ENCODE data around the gene VTN. TPM values are rescaled to one million over a fixed set of nuclear protein-coding genes. Genes with fewer than 3 reads are reported as not detected.

VTN gene
- total and polyA plus RNA-seq, 5 donors from 2014 or later, result 0.10 to 0.18 (median 0.17) TPM; not detected in 2

GRCh38 chr17:28331891-28332420, 38.2 kb downstream of the VTN start:
- ATAC-seq (ENCODE audit: low read depth in 2 of 2) (no peak), DNase-seq (no peak)
- Histone ChIP-seq H3K27ac (ENCODE audit: insufficient read depth, low read length, poor library complexity, severe bottlenecking) (no peak overlapping the region), H3K4me3 (ENCODE audit: low read depth, low read length) (no peak overlapping the region), H3K9me3 (ENCODE audit: control insufficient read depth in 2 of 2, low read length in 2 of 2) (no peaks in the 10 kb centered on the region), H3K36me3 (ENCODE audit: control insufficient read depth, insufficient read depth, low read length) (peaks cover 36% of the 10 kb centered on the region), H3K4me1 (ENCODE audit: control insufficient read depth, insufficient read depth, low read length, poor library complexity, severe bottlenecking) (peaks cover 25% of the 10 kb centered on the region), H3K27me3 (ENCODE audit: control insufficient read depth, insufficient read depth, low read length) (no peaks in the 10 kb centered on the region)
- H3K27ac Mint-ChIP-seq, result peak overlapping the region in 2 of 3 donors; percentile 3 to 60
- H3K9me3 Mint-ChIP-seq, result no peaks in the 10 kb centered on the region
- H3K4me3 Mint-ChIP-seq, result peak overlapping the region in 1 of 4 donors; percentile 67
- no peaks in the 10 kb centered on the region for H3K27me3 Mint-ChIP-seq
- peaks cover 4 to 37% (median 28%) of the 10 kb centered on the region in 4 donors for H3K4me1 Mint-ChIP-seq
- H3K36me3 Mint-ChIP-seq, result peaks cover 19% of the 10 kb centered on the region

- H3K4me1 Mint-ChIP-seq, result peaks cover 4 to 26% (median 18%) of the 10 kb centered on the region in 4 donors
- H3K27me3 Mint-ChIP-seq, result no peaks in the 10 kb centered on the region
- Histone ChIP-seq H3K4me1 (ENCODE audit: control insufficient read depth, insufficient read depth, low read length, poor library complexity, severe bottlenecking) (peaks cover 12% of the 10 kb centered on the region), H3K27me3 (ENCODE audit: control insufficient read depth, insufficient read depth, low read length) (no peaks in the 10 kb centered on the region), H3K9me3 (ENCODE audit: control insufficient read depth in 2 of 2, low read length in 2 of 2) (no peaks in the 10 kb centered on the region), H3K4me3 (ENCODE audit: low read depth, low read length) (no peak overlapping the region), H3K27ac (ENCODE audit: insufficient read depth, low read length, poor library complexity, severe bottlenecking) (no peak overlapping the region), H3K36me3 (ENCODE audit: control insufficient read depth, insufficient read depth, low read length) (peaks cover 36% of the 10 kb centered on the region)
- H3K9me3 Mint-ChIP-seq, result no peaks in the 10 kb centered on the region
- no peak for ATAC-seq (ENCODE audit: low read depth in 2 of 2)
- H3K27ac Mint-ChIP-seq, result peak overlapping the region in 1 of 3 donors; percentile 20
- peak overlapping the region in 2 of 4 donors; percentile 47 to 64 for H3K4me3 Mint-ChIP-seq
- DNase-seq, result no peak
- H3K36me3 Mint-ChIP-seq, result peaks cover 23% of the 10 kb centered on the region
Observed at GRCh38 chr17:28330671-28331070, 39.4 kb downstream of the VTN start.

DNA sequence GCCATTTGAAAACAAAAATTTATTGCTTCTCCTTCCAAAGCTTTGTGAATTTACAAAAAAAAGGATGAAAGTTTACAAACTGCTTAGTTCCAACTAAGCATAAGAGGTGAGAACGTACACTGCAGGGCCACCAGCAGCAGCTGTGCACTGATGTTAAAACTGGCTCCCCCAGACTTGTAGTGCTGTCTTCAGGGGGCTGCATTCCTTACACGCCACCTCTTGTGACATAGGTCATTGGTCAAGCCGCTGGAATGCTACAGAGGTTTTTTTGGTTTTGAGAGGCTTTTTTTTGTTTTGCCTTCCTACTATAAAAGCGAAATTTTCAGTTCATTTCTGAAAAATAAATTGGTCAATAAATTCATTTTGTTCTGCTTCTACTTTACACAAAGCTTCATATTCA, 41.8 kb downstream of the VTN start:
- Histone ChIP-seq H3K9me3 (ENCODE audit: control insufficient read depth in 2 of 2, low read length in 2 of 2) (no peaks in the 10 kb centered on the region), H3K4me1 (ENCODE audit: control insufficient read depth, insufficient read depth, low read length, poor library complexity, severe bottlenecking) (no peaks in the 10 kb centered on the region), H3K4me3 (ENCODE audit: low read depth, low read length) (no peak overlapping the region), H3K27me3 (ENCODE audit: control insufficient read depth, insufficient read depth, low read length) (no peaks in the 10 kb centered on the region), H3K36me3 (ENCODE audit: control insufficient read depth, insufficient read depth, low read length) (peaks cover 36% of the 10 kb centered on the region), H3K27ac (ENCODE audit: insufficient read depth, low read length, poor library complexity, severe bottlenecking) (no peak overlapping the region)
- Mint-ChIP-seq H3K27me3 (no peaks in the 10 kb centered on the region), H3K9me3 (no peaks in the 10 kb centered on the region), H3K27ac (peak overlapping the region in 1 of 3 donors; percentile 15), H3K4me1 (peaks cover 0 to 6% (median 1%) of the 10 kb centered on the region in 4 donors), H3K4me3 (no peak overlapping the region), H3K36me3 (peaks cover 23% of the 10 kb centered on the region)
- no peak for DNase-seq
- no peak for ATAC-seq (ENCODE audit: low read depth in 2 of 2)

GRCh38 chr17:28327709-28328108, 42.4 kb downstream of the VTN start:
- DNase-seq (no peak), ATAC-seq (ENCODE audit: low read depth in 2 of 2) (no peak)
- no peak overlapping the region for H3K27ac Mint-ChIP-seq
- Histone ChIP-seq H3K36me3 (ENCODE audit: control insufficient read depth, insufficient read depth, low read length) (peaks cover 36% of the 10 kb centered on the region), H3K27ac (ENCODE audit: insufficient read depth, low read length, poor library complexity, severe bottlenecking) (no peak overlapping the region), H3K27me3 (ENCODE audit: control insufficient read depth, insufficient read depth, low read length) (no peaks in the 10 kb centered on the region), H3K4me3 (ENCODE audit: low read depth, low read length) (no peak overlapping the region), H3K9me3 (ENCODE audit: control insufficient read depth in 2 of 2, low read length in 2 of 2) (no peaks in the 10 kb centered on the region), H3K4me1 (ENCODE audit: control insufficient read depth, insufficient read depth, low read length, poor library complexity, severe bottlenecking) (no peaks in the 10 kb centered on the region)
- H3K9me3 Mint-ChIP-seq, result no peaks in the 10 kb centered on the region
- H3K36me3 Mint-ChIP-seq, result peaks cover 23% of the 10 kb centered on the region
- no peak overlapping the region for H3K4me3 Mint-ChIP-seq
- H3K27me3 Mint-ChIP-seq, result no peaks in the 10 kb centered on the region
- H3K4me1 Mint-ChIP-seq, result peaks cover 0 to 6% (median 2%) of the 10 kb centered on the region in 4 donors

DNA sequence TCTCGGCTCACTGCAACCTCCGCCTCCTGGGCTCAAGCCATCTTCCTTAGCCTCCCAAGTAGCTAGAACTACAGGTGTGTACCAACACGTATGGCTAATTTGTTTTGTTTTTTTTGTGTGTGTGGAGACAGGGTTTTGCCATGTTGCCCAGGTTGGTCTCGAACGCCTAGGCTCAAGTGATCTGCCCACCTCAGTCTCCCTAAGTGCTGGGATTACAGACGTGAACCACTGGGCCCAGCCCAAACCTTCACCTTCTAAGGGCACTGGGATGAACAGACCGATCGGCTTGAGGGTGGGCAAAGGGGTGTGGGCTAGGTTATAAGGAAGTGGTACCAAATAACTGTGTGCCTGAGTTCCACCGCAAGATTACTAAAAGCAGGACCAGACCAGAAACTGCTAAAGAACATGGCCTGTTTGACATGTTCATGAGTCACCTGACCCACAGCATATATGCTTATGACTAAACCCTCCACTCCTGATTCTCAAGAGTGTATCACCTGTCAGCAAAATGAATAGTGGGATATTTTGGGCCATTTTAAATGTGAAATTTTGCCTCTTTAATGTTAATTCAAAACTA, 43.0 kb downstream of the VTN start:
- H3K36me3 Mint-ChIP-seq, result peaks cover 20% of the 10 kb centered on the region
- H3K27ac Mint-ChIP-seq, result no peak overlapping the region
- Histone ChIP-seq H3K9me3 (ENCODE audit: control insufficient read depth in 2 of 2, low read length in 2 of 2) (no peaks in the 10 kb centered on the region), H3K27me3 (ENCODE audit: control insufficient read depth, insufficient read depth, low read length) (no peaks in the 10 kb centered on the region), H3K4me3 (ENCODE audit: low read depth, low read length) (no peak overlapping the region), H3K36me3 (ENCODE audit: control insufficient read depth, insufficient read depth, low read length) (peaks cover 36% of the 10 kb centered on the region), H3K4me1 (ENCODE audit: control insufficient read depth, insufficient read depth, low read length, poor library complexity, severe bottlenecking) (no peaks in the 10 kb centered on the region), H3K27ac (ENCODE audit: insufficient read depth, low read length, poor library complexity, severe bottlenecking) (no peak overlapping the region)
- H3K9me3 Mint-ChIP-seq, result no peaks in the 10 kb centered on the region
- DNase-seq (peak in 1 of 3 donors; percentile 31), ATAC-seq (ENCODE audit: low read depth in 2 of 2) (peak in 1 of 2 donors; percentile 12)
- H3K4me3 Mint-ChIP-seq, result peak overlapping the region in 1 of 4 donors; percentile 13
- peaks cover 0 to 4% (median 2%) of the 10 kb centered on the region in 4 donors for H3K4me1 Mint-ChIP-seq
- no peaks in the 10 kb centered on the region for H3K27me3 Mint-ChIP-seq

DNA sequence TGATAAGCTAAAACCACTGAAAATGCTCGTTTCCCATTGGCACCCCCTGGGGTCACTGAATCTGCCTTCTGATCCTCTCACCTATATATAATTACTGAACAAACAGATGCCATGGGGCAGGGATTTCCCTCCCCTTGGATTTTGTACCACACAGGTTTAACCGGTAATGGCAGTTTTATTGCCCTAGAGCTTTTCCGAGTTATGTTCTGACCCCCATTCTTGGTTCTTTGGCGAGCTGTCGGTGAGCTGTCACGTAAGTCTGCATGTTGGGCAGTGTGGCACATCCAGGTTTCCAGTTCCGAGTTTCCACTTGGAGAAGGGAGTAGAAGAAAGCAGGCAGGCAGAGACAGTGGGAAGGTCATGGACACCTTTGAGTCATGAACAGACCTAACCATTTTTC, 44.0 kb downstream of the VTN start:
- Histone ChIP-seq H3K27ac (ENCODE audit: insufficient read depth, low read length, poor library complexity, severe bottlenecking) (no peak overlapping the region), H3K27me3 (ENCODE audit: control insufficient read depth, insufficient read depth, low read length) (no peaks in the 10 kb centered on the region), H3K36me3 (ENCODE audit: control insufficient read depth, insufficient read depth, low read length) (peaks cover 30% of the 10 kb centered on the region), H3K4me3 (ENCODE audit: low read depth, low read length) (no peak overlapping the region), H3K4me1 (ENCODE audit: control insufficient read depth, insufficient read depth, low read length, poor library complexity, severe bottlenecking) (no peaks in the 10 kb centered on the region), H3K9me3 (ENCODE audit: control insufficient read depth in 2 of 2, low read length in 2 of 2) (no peaks in the 10 kb centered on the region)
- no peak overlapping the region for H3K27ac Mint-ChIP-seq
- peak overlapping the region in 1 of 4 donors; percentile 13 for H3K4me3 Mint-ChIP-seq
- peaks cover 0 to 7% (median under 1%) of the 10 kb centered on the region in 4 donors for H3K4me1 Mint-ChIP-seq
- DNase-seq (no peak), ATAC-seq (ENCODE audit: low read depth in 2 of 2) (no peak)
- no peaks in the 10 kb centered on the region for H3K27me3 Mint-ChIP-seq
- no peaks in the 10 kb centered on the region for H3K9me3 Mint-ChIP-seq
- peaks cover 19% of the 10 kb centered on the region for H3K36me3 Mint-ChIP-seq

DNA sequence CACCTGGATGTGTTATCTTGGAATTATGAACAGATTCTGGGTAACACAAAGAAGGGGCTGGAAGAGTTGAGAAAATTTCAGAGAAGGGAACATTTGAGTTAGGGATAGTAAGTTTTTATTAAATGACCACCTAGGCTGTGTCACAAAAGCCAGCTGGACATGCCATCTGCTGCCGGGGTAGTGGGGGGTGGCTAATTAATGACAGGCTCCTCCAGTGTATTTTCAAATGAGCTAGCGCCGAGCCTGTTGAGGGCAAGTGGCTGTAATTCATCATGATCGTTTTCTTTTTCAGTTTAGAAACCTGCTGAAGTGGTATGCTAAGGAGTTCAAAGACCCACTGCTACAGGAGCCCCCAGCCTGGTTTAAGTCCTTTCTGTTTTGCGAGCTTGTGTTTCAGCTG, 44.9 kb downstream of the VTN start:
- Mint-ChIP-seq H3K36me3 (peaks cover 19% of the 10 kb centered on the region), H3K4me1 (peaks cover 0 to 14% (median 8%) of the 10 kb centered on the region in 4 donors), H3K27ac (no peak overlapping the region), H3K27me3 (no peaks in the 10 kb centered on the region), H3K9me3 (no peaks in the 10 kb centered on the region), H3K4me3 (peak overlapping the region in 1 of 4 donors; percentile 43)
- H3K27me3 ChIP-seq (ENCODE audit: control insufficient read depth, insufficient read depth, low read length), result no peaks in the 10 kb centered on the region
- peaks cover 21% of the 10 kb centered on the region for H3K36me3 ChIP-seq (ENCODE audit: control insufficient read depth, insufficient read depth, low read length)
- H3K9me3 ChIP-seq (ENCODE audit: control insufficient read depth in 2 of 2, low read length in 2 of 2), result no peaks in the 10 kb centered on the region
- ATAC-seq (ENCODE audit: low read depth in 2 of 2) (no peak), DNase-seq (no peak)
- H3K4me1 ChIP-seq (ENCODE audit: control insufficient read depth, insufficient read depth, low read length, poor library complexity, severe bottlenecking), result peaks cover 2% of the 10 kb centered on the region
- no peak overlapping the region for H3K27ac ChIP-seq (ENCODE audit: insufficient read depth, low read length, poor library complexity, severe bottlenecking)
- H3K4me3 ChIP-seq (ENCODE audit: low read depth, low read length), result no peak overlapping the region

DNA sequence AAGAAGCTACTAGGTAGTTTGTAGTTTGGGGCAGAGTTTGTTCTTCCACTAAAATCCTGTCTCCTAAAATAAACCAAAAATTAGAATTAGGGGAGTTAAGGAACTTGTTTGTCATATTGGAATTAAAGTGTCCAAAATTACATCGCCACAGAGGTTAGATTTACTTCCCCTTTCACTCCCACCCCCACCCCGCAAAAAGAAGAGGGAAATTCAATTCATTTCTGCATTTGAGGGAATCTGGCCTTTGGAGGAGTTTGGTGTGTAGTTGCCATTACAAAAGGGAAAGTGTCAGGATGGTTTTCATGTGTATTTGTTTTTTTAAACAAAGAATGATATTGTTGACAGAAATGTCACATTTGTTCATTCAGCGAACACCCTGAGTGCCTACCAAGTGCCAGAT, 45.3 kb downstream of the VTN start:
- ATAC-seq (ENCODE audit: low read depth in 2 of 2), result no peak
- no peak overlapping the region for H3K27ac Mint-ChIP-seq
- no peak overlapping the region for H3K27ac ChIP-seq (ENCODE audit: insufficient read depth, low read length, poor library complexity, severe bottlenecking)

More for the DNA sequence above, 45.3 kb downstream of the VTN start:
- Histone ChIP-seq H3K9me3 (ENCODE audit: control insufficient read depth in 2 of 2, low read length in 2 of 2) (no peaks in the 10 kb centered on the region), H3K27me3 (ENCODE audit: control insufficient read depth, insufficient read depth, low read length) (no peaks in the 10 kb centered on the region), H3K36me3 (ENCODE audit: control insufficient read depth, insufficient read depth, low read length) (peaks cover 21% of the 10 kb centered on the region), H3K4me3 (ENCODE audit: low read depth, low read length) (no peak overlapping the region), H3K4me1 (ENCODE audit: control insufficient read depth, insufficient read depth, low read length, poor library complexity, severe bottlenecking) (peaks cover 6% of the 10 kb centered on the region)
- H3K4me3 Mint-ChIP-seq, result no peak overlapping the region
- H3K4me1 Mint-ChIP-seq, result peaks cover 4 to 14% (median 12%) of the 10 kb centered on the region in 4 donors
- no peak for DNase-seq
- no peaks in the 10 kb centered on the region for H3K9me3 Mint-ChIP-seq
- H3K36me3 Mint-ChIP-seq, result peaks cover 19% of the 10 kb centered on the region
- no peaks in the 10 kb centered on the region for H3K27me3 Mint-ChIP-seq
